CD4-positive, alpha-beta T cell treated with Interleukin-4 for 1 hour (primary cell): Measurements from ENCODE around the gene SPAG4.

ENCODE experiments used
- DNase-seq, 2 donors: peaks; one replicate each; pipeline ENCODE4 v3.0.0-alpha.2; 2020 to 2022

The SPAG4 gene, protein sequence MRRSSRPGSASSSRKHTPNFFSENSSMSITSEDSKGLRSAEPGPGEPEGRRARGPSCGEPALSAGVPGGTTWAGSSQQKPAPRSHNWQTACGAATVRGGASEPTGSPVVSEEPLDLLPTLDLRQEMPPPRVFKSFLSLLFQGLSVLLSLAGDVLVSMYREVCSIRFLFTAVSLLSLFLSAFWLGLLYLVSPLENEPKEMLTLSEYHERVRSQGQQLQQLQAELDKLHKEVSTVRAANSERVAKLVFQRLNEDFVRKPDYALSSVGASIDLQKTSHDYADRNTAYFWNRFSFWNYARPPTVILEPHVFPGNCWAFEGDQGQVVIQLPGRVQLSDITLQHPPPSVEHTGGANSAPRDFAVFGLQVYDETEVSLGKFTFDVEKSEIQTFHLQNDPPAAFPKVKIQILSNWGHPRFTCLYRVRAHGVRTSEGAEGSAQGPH

DNA sequence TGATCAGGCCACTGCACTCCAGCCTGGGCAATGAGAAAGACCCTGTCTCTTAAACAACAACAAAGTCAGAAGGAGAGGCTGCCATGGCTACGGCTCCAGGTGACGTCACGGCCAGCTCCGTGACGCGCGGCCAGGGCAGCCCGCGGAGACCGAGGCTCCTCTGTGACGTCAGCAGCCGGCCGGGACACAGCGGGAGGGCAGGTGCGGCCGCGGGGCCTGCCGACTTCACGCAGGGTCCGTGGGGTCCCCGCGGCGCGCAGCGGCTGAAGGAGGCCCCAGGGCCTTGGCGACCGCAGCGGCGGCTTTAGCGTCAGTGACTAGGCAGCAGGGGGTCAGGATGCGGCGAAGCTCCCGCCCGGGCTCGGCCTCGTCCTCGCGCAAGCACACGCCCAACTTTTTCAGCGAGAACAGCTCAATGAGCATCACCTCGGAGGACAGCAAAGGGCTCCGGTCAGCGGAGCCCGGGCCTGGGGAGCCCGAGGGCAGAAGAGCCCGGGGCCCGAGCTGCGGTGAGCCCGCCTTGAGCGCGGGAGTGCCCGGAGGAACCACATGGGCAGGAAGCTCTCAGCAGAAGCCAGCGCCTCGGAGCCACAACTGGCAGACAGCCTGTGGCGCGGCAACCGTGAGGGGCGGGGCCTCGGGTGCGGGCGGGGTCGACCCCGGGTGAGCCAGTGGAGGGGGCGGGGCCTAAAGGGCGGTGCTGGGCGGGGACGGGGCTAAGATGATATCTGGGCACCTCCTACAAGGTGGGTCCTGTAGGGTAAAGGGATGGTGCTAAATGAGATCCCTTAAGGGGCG is at the start of gene SPAG4:
Gene SPAG4 (plus strand): TSS at position 163 of the 798 bp plus-strand sequence. CDS start 175 bp downstream, at position 338.
- peak; percentile 100 for DNase-seq

DNA sequence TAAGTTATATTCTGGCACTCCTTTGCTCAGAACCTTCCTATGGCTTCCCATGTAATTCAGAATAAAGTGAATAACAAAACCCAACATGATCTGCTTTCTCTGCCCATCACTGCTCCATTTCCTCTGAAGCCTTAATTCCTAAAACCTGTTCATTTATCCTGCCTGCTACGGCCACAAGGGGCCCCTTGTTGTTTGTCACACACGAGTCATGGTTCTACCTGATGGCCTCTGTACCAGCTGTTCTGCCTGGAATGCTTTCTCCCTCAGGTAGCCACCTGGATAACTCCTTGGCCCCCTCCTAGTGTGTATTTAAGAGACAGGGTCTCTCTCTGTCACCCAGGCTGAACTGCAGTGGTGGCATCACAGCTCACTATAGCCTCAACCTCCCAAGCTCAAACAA is 47.0 kb upstream of the SPAG4 start:
- no peak for DNase-seq

DNA sequence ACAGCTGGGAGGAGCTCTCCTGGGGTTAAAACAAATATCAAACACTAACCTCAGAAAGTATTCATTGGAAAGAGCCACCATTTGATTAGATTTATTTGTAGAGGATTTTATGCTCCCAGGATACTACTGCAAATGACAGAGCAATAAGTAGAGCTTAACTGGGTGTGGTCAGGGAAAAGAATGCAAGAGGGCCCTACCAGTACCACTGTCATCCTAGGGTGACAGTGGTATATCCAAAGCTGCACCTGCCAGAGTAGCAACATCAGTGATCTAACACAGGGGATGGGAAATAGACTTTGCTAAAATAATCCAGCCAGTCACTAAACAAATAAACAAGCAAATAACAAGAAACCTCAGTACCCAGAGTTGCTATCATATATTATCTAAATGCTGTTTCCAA is 44.1 kb upstream of the SPAG4 start:
- DNase-seq, result no peak

DNA sequence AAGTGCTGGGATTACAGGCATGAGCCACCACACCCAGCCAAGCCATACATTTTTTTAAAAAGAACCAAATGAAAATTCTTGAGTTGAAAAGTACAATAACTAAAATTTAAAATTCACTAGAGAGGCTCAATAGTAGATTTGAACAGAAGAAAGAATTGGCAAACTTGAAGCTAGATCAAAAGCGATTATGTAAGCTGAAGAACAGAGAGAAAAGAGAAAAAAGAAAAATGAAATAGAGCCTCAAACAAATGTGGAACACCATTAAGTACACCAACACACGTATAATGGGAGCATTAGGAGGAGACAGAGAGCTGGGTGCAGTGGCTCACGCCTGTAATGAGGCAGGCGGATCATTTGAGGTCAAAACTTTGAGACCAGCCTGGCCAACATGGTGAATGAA is 42.8 kb upstream of the SPAG4 start:
- DNase-seq, result no peak

DNA sequence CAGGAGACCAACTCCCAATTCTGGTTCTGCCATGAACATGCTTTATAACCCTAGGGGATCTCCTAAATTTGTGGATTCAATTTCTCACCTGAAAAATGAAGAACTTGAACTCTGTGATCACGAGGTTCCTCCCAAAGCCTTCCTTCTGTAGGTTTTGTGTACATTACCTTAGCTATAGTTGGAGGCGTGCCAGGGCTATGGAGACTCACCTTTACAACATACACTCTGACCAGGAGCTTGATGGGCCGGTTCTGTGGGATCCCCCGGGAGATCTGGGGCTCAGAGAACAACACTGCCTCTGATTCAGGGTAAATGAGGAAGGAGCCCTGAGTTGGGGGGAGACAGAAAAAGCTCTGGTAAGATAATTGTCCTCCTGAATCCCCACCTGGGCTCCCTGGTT is 39.7 kb upstream of the SPAG4 start:
- DNase-seq, result no peak

DNA sequence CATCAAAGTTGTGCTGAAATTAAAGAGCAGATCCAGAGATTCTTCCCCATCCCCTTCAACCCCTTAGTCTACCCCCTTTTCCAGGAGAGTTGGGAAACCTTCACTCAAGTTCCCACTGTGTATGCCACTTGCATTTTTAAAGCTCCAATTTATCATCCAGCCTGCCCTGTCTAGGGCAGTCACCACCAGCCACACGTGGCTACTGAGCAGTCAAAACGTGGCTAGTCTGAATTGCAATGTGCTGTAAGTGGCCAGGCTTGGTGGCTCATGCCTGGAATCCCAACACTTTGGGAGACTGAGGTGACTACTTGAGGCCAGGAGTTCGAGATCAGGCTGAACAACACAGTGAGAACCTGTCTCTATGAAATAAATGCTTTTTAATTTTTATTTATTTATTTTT is 38.8 kb upstream of the SPAG4 start:
- no peak for DNase-seq

DNA sequence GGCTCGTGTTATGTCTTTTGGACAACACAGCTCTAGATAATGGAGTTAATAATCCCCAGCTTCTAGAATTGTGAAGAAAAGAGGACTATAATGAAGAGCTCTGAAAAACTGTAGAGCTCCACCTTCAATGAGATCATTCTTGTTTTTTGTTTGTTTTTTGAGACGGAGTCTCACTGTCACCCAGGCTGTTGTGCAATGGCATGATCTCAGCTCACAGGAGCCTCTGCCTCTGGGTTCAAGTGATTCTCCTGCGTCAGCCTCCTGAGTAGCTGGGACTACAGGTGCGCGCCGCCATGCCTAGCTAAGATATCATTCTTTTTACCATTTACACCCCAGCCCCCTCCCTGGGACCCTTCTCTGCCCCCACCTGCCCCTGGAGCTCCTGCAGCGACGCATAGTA is 37.2 kb upstream of the SPAG4 start:
- DNase-seq, result no peak

DNA sequence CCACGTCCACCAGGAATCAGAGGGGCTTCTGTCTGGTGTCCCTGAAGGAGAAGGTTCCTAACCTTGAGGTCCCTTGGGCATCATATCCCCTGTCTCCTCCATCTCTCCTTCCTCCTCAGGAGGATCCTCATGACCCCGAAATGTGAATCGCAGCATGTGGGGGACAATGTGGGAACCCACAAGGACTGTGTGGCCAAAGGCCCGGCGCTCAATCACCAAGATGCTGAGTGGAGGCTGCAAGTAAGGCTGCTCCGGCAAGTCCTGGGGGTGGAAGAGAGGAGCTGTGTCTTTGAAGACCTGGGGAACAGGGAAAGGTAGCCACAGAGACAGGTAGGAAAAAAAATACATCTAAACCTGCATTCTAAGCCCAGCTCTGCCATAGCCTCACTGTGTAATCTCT is 36.4 kb upstream of the SPAG4 start:
- no peak for DNase-seq

DNA sequence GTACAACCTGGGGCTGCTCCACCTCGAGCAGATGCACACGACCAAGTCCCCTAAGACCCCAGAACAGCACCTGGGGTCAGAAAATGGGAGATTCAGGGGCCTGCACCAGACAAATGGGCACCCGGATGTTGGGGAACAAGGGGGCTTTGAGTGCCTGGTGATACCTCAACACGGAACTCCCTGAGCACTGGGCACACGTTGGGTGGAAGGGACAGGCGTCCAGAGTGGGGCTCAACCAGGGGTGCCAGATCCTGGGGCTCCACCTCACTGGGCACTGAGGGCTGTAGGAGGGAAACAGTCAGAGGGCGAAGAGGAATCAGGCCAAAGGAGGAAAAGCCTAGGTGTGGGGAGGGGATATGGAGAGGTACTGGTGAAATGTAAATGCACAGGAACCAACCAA is 33.5 kb upstream of the SPAG4 start:
- DNase-seq, result no peak

DNA sequence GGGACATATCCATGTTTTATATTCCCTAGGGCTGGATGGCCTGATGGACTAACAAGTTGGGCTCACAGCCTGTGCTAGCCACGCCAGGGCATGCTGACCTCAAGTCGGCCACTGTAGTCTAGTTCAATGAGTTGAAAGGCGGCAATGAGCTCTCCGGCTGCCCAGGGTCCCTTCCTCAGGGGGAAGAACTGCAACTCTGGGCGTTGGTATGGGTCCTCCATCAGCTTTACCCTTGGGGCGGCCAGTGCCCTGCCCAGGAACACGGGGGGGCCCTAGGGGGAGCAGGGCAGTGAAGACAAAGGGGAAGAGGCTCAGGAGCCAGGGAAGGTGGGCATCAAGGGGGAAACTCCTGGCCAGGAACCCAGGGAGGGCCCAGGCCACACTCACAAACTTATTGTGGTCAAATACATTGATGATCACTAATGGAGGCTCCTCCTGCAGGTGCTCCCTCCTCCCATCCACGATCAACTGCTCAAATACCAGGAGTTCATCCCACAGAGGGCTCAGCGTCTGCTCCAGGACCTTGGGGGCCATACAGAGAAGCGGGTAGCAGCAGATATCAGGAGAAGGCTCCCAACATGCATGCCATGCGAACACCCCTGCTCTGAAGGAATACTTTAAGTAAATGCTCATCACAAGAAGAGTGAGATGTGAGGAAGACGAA is 32.8 kb upstream of the SPAG4 start:
- no peak for DNase-seq

DNA sequence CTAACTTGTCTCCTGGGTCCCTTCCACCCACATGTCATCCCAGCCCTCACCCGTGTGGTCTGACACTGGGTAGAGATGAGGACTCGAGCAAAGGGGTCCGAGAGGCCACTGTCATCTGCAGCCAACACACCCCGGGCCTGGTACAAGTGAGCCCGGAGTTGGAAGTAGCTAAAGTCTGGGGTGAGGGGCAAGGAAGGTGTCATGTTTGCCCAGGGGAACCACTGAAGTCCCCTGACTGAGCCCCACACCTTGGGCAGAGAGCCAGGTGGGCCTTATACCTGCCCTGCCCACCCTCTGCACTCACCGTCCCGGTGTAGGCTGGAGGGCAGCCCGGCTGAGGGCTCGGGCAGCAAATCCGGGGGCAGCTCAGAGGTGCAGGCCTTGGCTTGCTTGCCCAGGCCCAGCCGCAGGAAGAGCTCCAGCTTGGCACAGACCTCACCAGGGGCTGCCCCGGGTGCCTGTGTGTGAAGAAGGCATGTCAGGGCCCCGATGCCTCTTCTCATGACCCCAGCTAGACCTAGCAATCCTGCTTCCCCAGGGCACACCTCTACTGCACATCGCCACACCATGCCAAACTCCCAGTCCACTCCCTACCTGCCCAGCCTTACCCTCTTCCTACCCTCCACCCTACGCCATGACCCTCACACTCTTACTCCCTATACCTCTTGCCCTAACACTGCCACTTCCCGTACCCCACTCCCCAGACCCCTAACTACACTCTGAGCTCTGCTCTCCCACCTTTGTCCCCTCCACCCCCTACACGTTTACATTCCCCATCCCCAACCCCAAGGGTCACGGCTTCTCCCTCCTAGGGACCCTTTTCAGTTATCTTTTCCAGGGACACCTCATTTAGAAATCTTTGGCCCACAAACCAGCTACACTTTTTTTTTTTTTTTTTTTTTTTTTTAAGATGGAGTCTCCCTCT is 31.7 kb upstream of the SPAG4 start:
- no peak for DNase-seq

DNA sequence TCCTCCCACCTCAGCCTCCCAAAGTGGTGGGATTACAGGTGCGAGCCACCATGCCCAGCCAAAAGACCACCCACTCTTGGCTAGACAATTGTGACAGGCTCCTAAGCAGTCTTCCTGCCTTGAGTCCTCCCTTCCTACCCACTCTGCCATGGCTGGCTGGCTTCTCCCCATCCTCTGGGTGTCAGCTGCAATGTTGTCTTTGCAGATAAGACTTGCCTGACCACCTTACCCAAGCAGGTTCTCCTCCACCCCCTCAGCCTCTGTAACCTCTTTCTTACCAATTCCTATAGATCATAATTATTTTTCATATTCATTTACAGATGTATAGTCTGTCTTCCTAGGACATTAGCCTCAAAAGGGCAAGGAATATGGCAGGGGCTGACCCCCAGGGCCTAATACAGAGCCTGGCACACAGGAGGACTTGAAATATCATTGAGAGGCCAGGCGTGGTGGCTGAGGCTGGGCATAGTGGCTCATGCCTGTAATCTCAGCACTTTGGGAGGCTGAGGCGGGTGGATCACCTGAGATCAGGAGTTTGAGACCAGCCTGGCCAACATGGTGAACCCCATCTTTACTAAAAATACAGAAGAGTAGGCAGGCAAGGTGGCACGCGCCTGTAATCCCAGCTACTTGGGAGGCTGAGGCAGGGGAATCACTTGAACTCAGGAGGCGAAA is 28.7 kb upstream of the SPAG4 start:
- no peak for DNase-seq

DNA sequence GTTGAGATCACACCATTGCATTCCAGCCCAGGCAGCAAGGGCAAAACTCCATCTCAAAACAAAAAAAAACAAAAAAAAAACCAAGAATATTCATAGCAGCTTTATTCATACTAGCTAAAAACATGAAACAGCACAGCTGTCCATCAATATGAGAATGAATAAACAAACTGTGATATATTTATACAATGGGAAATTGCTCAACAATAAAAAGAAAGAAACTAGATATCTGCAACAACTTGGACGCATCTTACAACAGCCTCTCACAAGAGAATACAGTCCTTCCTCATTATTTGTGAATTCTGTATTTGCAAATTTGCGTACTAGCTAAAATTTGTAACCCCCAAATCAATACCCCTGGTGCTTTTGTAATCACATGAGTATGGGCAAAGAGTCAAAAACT is 28.2 kb upstream of the SPAG4 start:
- no peak for DNase-seq

DNA sequence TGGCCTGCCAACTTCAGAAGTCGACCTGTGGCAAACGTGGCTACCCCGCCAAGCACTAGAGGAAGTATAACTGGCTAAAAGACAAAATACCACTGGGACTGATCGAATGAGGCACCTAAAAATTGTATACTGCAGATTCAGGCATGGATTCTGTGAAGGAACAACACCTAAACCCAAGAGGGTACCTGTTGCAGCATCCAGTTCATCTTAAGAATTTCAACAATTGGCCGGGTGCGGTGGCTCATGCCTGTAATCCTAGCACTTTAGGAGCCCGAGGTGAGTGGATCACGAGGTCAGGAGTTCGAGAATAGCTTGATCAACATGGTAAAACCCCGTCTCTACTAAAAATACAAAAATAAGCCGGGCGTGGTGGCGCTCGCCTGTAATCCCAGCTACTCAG is 27.2 kb upstream of the SPAG4 start:
- DNase-seq, result no peak

DNA sequence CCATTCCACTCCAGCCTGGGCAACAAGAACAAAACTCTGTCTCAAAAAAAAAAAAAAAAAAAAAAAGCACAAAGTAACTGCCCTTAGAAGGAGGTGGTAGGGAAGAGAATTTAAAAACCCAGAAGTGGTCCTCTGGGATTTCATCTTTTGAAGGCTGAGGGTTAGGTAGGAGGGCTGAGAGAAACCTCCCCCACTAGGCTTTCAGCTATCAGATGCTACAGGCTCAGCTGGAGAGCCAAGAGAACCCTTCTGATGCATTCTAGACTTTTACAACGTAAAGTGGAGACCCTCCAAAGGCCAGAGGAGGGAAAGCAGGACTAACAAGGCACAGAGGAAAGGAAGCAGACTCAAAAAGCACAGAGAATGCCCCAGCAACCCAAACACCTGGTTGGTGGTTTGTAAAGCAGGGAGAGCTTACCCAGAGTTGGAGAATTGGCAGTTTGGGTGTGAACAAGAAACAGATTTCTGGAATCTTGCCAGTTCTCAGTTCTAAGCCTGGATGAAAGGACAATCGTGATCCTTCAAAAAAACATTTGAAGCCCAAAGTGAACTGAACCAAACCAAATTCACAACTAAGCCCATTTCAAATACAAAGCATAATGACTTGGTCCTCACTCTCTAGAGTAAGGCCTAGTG is 23.2 kb upstream of the SPAG4 start:
- no peak for DNase-seq

DNA sequence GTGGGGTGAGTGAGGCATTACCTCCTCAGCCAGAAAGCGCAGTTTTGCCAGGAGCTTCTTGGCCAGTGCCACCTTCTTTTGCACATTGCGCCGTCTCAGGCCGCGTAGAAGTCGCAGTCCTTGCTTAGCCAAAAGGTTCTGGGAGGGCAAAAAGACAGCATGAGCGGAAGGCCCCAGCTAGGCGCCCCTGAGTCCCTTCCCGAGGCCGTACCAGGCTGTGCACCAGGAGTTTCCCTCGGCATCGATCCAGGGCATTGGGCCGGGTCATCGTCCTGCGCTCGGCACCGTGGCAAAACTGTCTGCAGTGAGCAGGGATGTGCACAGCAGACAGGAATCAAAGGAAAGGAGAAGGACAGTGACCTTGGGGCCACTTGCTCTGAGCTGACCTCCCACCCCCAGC is 20.2 kb upstream of the SPAG4 start:
- DNase-seq, result no peak

DNA sequence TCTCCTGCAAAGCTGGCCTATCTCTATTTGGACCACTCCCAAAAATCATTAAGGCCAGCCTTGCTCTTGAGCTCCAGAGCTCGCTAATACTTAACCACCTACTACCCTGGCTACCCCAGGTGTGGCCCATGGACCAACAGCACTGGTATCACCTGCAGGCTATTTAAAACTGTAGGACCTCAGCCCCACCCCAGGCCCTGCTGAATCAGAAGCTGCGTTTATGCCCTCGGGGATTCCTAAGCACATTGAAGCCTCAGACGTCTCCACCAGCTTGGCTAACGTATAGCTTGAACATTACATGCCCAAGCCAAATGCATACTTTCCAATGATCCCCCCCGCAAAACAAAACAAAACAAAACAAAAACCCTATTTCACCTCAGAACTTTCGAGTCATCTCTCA is 19.7 kb upstream of the SPAG4 start:
- no peak for DNase-seq

DNA sequence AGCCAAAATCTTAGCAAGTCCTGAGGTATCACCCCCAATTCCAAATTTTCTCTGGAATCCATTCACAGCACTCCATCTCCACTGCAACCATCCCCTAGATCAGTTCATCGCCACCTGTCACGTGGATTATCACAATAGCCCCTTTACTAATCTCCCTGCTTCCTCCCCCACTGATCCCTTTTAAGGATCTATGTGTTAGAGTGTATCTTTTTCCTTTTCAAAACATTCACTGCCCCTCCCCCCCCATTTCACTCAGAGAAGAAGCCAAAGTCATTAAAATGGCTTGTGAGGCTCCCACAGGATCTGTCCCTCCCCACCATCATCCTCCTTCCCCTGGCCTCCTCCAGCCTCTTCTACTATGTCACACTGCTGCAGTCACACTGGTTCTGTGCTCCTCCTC is 18.4 kb upstream of the SPAG4 start:
- no peak for DNase-seq

DNA sequence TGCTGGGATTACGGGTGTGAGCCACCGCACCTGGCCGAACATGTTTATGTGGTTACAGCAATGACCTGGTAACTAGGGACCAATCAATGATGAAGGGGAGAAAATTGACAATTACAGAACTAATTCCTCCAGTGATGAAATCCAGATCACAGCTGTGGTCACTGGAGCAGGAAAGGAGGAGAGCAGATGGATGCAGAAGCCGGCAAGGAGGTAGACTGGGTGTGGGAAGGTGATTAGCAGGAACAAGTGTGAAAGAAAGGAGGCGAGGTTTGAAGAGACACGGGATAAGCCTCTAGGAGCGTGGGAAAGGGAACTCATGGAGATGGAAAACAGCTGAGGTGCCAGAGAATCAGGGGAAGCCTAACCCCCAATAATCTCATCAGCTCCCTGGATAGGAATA is 17.2 kb upstream of the SPAG4 start:
- no peak for DNase-seq

DNA sequence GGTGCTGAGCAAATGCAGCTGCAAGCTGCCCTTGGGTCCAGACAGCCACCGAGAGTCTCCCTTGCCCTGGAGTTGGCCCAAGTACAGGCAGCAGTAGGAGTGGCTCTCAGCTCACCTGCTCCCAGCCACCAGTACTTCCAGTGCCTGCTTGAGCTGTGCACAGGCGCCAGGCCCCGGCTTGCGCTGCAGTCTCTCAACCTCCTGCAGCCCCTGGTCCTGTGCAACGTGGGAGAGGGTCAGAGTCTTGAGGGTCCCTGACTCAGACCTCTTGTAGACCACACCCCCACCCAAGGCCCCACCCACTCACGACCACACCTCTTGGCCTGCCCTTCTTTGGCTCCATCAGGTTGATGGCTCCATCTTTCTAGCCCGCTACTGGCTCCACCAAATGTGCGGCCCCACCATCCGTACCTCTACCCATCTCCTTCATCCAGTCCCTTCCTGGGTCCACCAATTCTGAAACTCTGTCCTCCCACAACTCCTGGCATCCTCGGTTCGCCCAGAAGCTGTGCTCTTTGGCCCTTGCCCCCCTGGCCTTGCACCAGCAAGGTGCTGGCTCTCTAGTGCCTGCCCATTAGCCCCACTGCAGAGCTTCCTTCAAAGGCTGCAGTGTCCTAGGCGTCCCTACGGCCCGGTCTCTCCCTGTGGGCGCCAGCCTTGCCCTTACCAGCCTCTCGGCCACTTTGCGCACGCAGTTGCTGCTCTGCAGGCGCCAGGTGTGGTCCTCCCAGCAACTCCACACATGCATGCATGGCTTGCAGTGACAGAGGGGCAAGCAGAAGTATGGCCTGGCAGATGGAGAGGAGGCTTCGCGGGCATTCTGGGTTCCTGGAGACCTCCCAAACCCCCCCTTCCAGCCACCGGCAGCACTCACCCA is 16.5 kb upstream of the SPAG4 start:
- DNase-seq, result no peak

DNA sequence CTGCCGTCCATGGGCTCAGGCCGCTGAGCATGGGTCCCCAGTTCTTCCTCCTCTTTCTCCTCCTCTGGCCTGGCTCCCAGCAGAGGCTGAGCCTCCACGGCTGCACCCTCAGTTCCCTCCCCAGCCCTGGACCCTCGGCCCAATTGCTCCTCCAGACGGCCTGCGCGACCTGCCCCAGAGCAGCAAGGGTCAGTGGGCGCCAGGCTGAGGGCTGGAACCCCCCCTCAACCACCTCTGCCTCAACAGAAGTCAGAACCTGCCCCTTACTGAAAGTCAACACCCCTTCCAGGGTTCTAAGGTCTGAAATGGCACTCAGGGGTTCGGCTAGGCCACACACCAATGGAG is 15.9 kb upstream of the SPAG4 start:
- no peak for DNase-seq
